Kidney epithelial cell (primary cell): Measurements from ENCODE around the gene SYNE3. TPM values are rescaled to one million over a fixed set of nuclear protein-coding genes. Genes with fewer than 3 reads are reported as not detected.

ENCODE experiments used
- DNase-seq: peaks from one replicate; pipeline ENCODE4 v3.0.0-alpha.2; 2010; ENCODE audit warnings: low read depth
- H3K27me3 ChIP-seq: 2 replicates; pipeline ENCODE4 v1.6.0; 2011; ENCODE audit warnings: low read length; ENCODE audit not compliant: control insufficient read depth, insufficient read depth
- H3K36me3 ChIP-seq: 2 replicates; pipeline ENCODE4 v1.5.1; 2011; ENCODE audit warnings: low read length; ENCODE audit not compliant: control insufficient read depth, insufficient read depth
- H3K4me3 ChIP-seq: 2 replicates; pipeline ENCODE4 v1.5.1; 2011; ENCODE audit warnings: low read depth, mild to moderate bottlenecking, control low read depth, low read length
- CTCF ChIP-seq: IDR thresholded peaks from 2 replicates; pipeline ENCODE4 v1.5.1; 2011; ENCODE audit warnings: mild to moderate bottlenecking, moderate library complexity, low read length, control low read depth, inconsistent platforms; ENCODE audit not compliant: insufficient read depth, poor library complexity, severe bottlenecking
- total RNA-seq: library from RNA; depleted of rRNA; stranded (reverse); fragments of >200 nt; gene quantifications from 2 replicates; pipeline ENCODE4 v1.2.3, GENCODE V29; 2015

Gene SYNE3
- total RNA-seq, 1 donor from 2014 or later, result 2.2 TPM

DNA sequence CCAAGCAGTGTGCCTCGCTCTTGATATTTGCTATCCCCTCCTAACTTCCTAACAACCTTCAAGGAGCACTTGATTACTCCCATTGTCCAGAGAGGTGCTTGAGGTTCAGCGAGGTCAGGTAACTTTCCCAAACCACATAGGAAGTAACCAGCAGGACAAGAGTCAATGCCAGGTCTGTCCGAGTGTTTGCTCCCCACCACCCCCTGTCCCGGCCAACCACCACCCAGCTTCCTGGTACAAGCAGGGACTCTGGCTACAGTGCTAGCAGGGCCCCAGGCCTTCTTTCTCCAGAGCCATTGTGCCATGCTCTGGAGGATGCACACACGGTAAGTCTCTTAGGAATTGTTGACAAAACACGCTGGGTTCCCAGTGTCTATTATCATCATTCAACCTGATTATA is 49.2 kb downstream of the SYNE3 start:
- Histone ChIP-seq H3K4me3 (no peak overlapping the region), H3K27me3 (peaks cover 5% of the 10 kb centered on the region), H3K36me3 (no peaks in the 10 kb centered on the region)
- no peak for TF ChIP-seq CTCF
- DNase-seq, result no peak

Other genes starting within 250 kb of the SYNE3 start
- 9.5 and 9.8 TPM in 2 replicates for gene CLMN, start 196.7 kb downstream of the SYNE3 start, total RNA-seq
- 38.6 and 48.3 TPM in 2 replicates for gene GLRX5, start 18.4 kb upstream of the SYNE3 start, total RNA-seq
- not detected in 2 replicates for gene TCL1B, start 169.8 kb upstream of the SYNE3 start, total RNA-seq
- not detected in 2 replicates for gene TCL1A, start 197.5 kb upstream of the SYNE3 start, total RNA-seq